ENCODE data around the gene DPF3.

The DPF3 gene

GRCh38 chr14:72679536-72680151 lies 214.3 kb downstream of the DPF3 start:
- Histone ChIP-seq H3K4me3 (ENCODE audit: low read length) (no peak overlapping the region), H3K27ac (ENCODE audit: low read depth, low read length) (no peak overlapping the region), H3K36me3 (ENCODE audit: control insufficient read depth, insufficient read depth, low read length) (no peaks in the 10 kb centered on the region), H3K4me1 (ENCODE audit: control insufficient read depth, insufficient read depth, low read length) (no peaks in the 10 kb centered on the region), H3K9ac (ENCODE audit: low read length) (no peak overlapping the region), H3K27me3 (ENCODE audit: control insufficient read depth, insufficient read depth, low read length) (no peaks in the 10 kb centered on the region)

DNA sequence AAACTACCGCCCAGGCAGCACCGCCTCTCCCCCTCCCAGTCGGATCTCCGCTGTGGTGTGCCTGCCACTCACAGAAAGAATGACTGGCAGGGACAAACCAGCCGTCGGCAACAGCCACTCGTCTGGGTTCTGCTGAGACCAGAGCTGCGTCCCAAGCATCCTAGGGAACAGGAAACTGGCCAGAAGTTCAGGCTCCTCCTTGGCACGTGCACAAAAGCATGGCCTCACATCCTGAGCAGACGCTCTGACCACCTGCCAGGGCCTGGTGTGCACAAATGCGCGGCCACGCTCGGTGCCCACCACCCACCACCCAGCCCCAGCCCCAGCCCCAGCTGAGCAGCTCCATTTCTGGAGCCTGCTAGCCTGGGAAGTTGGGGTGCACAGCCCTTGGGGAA lies 214.8 kb downstream of the DPF3 start:
- Histone ChIP-seq H3K27ac (ENCODE audit: low read depth, low read length) (no peak overlapping the region), H3K36me3 (ENCODE audit: control insufficient read depth, insufficient read depth, low read length) (no peaks in the 10 kb centered on the region), H3K4me3 (ENCODE audit: low read length) (no peak overlapping the region), H3K9ac (ENCODE audit: low read length) (no peak overlapping the region), H3K4me1 (ENCODE audit: control insufficient read depth, insufficient read depth, low read length) (no peaks in the 10 kb centered on the region), H3K27me3 (ENCODE audit: control insufficient read depth, insufficient read depth, low read length) (no peaks in the 10 kb centered on the region)

GRCh38 chr14:72678356-72678755 lies 215.5 kb downstream of the DPF3 start:
- no peaks in the 10 kb centered on the region for H3K36me3 ChIP-seq (ENCODE audit: control insufficient read depth, insufficient read depth, low read length)

DNA sequence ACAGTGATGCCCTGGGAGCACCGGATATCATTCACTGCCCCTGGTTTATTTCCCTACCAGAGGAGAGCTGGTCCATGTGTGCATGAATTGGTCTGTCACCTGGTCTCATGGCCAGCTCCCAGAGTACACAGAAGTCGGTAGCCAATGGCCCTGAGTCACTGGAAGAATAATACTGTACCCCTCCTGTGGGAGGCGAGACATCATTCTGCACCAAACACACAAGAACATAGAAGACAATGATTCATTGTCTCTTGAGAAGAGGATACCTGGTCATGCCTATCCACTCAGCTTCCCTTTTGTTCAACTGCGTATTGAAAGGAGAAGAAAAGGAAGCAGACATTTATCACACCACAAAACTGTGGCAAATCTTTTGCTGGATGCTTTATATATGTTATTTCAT lies 216.2 kb downstream of the DPF3 start:
- Histone ChIP-seq H3K27ac (ENCODE audit: low read depth, low read length) (no peak overlapping the region), H3K27me3 (ENCODE audit: control insufficient read depth, insufficient read depth, low read length) (no peaks in the 10 kb centered on the region), H3K9ac (ENCODE audit: low read length) (no peak overlapping the region), H3K4me1 (ENCODE audit: control insufficient read depth, insufficient read depth, low read length) (no peaks in the 10 kb centered on the region), H3K36me3 (ENCODE audit: control insufficient read depth, insufficient read depth, low read length) (no peaks in the 10 kb centered on the region), H3K4me3 (ENCODE audit: low read length) (no peak overlapping the region)

More at GRCh38 chr14:72678356-72678755, 215.5 kb downstream of the DPF3 start:
- Histone ChIP-seq H3K27ac (ENCODE audit: low read depth, low read length) (no peak overlapping the region), H3K9ac (ENCODE audit: low read length) (no peak overlapping the region), H3K4me3 (ENCODE audit: low read length) (no peak overlapping the region), H3K4me1 (ENCODE audit: control insufficient read depth, insufficient read depth, low read length) (no peaks in the 10 kb centered on the region), H3K27me3 (ENCODE audit: control insufficient read depth, insufficient read depth, low read length) (no peaks in the 10 kb centered on the region)

- Histone ChIP-seq H3K27me3 (ENCODE audit: control insufficient read depth, insufficient read depth, low read length) (no peaks in the 10 kb centered on the region), H3K4me3 (ENCODE audit: low read length) (no peak overlapping the region), H3K9ac (ENCODE audit: low read length) (no peak overlapping the region), H3K36me3 (ENCODE audit: control insufficient read depth, insufficient read depth, low read length) (no peaks in the 10 kb centered on the region), H3K4me1 (ENCODE audit: control insufficient read depth, insufficient read depth, low read length) (no peaks in the 10 kb centered on the region), H3K27ac (ENCODE audit: low read depth, low read length) (no peak overlapping the region)
These were observed 218.8 kb downstream of the DPF3 start for GRCh38 chr14:72675126-72675525.

DNA sequence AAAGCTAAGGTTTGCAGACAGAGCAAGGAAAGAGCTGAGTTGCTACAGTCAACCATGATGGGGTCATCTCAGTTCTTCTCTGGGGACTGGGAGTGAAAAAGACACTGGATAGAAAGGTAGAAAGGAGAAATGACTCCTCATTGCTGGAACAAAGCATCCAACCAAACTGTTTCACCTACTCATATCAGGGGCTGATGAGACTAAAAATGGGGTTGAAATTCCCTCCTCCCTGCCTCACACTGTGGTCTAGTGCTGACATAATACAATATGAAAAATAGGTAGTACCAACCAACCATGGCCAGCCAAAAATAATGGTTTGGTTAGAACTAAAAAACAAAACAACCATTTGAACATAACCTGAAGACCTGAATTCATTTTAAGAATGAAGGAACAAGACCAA lies 220.7 kb downstream of the DPF3 start:
- no peak overlapping the region for H3K4me3 ChIP-seq (ENCODE audit: low read length)
- H3K4me1 ChIP-seq (ENCODE audit: control insufficient read depth, insufficient read depth, low read length), result no peaks in the 10 kb centered on the region
- no peaks in the 10 kb centered on the region for H3K36me3 ChIP-seq (ENCODE audit: control insufficient read depth, insufficient read depth, low read length)
- H3K9ac ChIP-seq (ENCODE audit: low read length), result no peak overlapping the region
- H3K27ac ChIP-seq (ENCODE audit: low read depth, low read length), result no peak overlapping the region
- no peaks in the 10 kb centered on the region for H3K27me3 ChIP-seq (ENCODE audit: control insufficient read depth, insufficient read depth, low read length)

- Histone ChIP-seq H3K9ac (ENCODE audit: low read length) (no peak overlapping the region), H3K36me3 (ENCODE audit: control insufficient read depth, insufficient read depth, low read length) (no peaks in the 10 kb centered on the region), H3K27ac (ENCODE audit: low read depth, low read length) (no peak overlapping the region), H3K4me3 (ENCODE audit: low read length) (no peak overlapping the region), H3K27me3 (ENCODE audit: control insufficient read depth, insufficient read depth, low read length) (no peaks in the 10 kb centered on the region), H3K4me1 (ENCODE audit: control insufficient read depth, insufficient read depth, low read length) (no peaks in the 10 kb centered on the region)
These were observed 227.3 kb downstream of the DPF3 start for GRCh38 chr14:72666610-72667009.

DNA sequence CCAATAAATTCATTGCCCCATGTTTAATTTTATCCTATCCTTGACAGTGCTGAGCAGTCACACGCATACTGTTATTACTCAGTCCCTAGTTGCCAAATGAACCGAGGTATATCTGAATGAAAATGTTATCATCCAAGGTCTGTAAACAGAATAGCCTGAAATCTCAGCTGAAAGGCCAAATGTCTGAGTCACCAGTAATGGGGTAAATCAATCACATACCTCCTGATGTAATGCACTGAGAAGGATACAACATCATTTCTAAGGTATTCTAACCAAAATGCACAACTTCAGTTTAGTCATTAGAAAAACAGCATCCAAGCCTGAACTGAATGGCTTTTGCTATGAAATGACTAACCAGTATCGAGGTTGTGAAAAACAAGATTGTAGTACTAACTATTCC lies 228.6 kb downstream of the DPF3 start:
- no peaks in the 10 kb centered on the region for H3K4me1 ChIP-seq (ENCODE audit: control insufficient read depth, insufficient read depth, low read length)
- no peak overlapping the region for H3K27ac ChIP-seq (ENCODE audit: low read depth, low read length)
- no peaks in the 10 kb centered on the region for H3K27me3 ChIP-seq (ENCODE audit: control insufficient read depth, insufficient read depth, low read length)
- no peak overlapping the region for H3K4me3 ChIP-seq (ENCODE audit: low read length)
- H3K9ac ChIP-seq (ENCODE audit: low read length), result no peak overlapping the region
- H3K36me3 ChIP-seq (ENCODE audit: control insufficient read depth, insufficient read depth, low read length), result no peaks in the 10 kb centered on the region

- H3K27ac ChIP-seq (ENCODE audit: low read depth, low read length), result no peak overlapping the region
- H3K9ac ChIP-seq (ENCODE audit: low read length), result no peak overlapping the region
- H3K27me3 ChIP-seq (ENCODE audit: control insufficient read depth, insufficient read depth, low read length), result no peaks in the 10 kb centered on the region
- H3K4me1 ChIP-seq (ENCODE audit: control insufficient read depth, insufficient read depth, low read length), result no peaks in the 10 kb centered on the region
- H3K4me3 ChIP-seq (ENCODE audit: low read length), result no peak overlapping the region
- H3K36me3 ChIP-seq (ENCODE audit: control insufficient read depth, insufficient read depth, low read length), result no peaks in the 10 kb centered on the region
These were observed 229.2 kb downstream of the DPF3 start for GRCh38 chr14:72664651-72665050.

GRCh38 chr14:72663956-72664650 lies 229.8 kb downstream of the DPF3 start:
- Histone ChIP-seq H3K36me3 (ENCODE audit: control insufficient read depth, insufficient read depth, low read length) (no peaks in the 10 kb centered on the region), H3K4me1 (ENCODE audit: control insufficient read depth, insufficient read depth, low read length) (no peaks in the 10 kb centered on the region), H3K27me3 (ENCODE audit: control insufficient read depth, insufficient read depth, low read length) (no peaks in the 10 kb centered on the region), H3K4me3 (ENCODE audit: low read length) (no peak overlapping the region), H3K27ac (ENCODE audit: low read depth, low read length) (no peak overlapping the region), H3K9ac (ENCODE audit: low read length) (no peak overlapping the region)

DNA sequence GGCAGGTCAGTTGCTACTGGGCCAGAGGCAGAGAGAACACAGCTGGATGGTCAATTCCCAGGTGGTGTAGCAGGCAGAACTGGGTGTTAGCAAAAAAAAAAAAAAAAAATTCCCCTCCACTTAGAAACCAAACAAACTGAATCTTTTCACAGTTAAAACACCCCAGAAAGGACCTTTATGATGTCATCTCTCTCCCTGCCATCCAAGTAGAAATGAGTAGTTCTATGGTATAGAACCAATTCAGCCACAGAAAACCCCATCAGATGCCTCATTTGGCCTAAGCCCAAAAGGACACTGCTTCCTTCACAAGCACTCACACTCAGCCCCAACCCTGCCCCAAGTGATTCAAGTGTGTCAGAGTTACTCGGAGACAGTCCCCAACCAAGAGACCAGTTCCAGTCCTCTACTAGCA lies 230.8 kb downstream of the DPF3 start:
- Histone ChIP-seq H3K27me3 (ENCODE audit: control insufficient read depth, insufficient read depth, low read length) (no peaks in the 10 kb centered on the region), H3K27ac (ENCODE audit: low read depth, low read length) (no peak overlapping the region), H3K4me3 (ENCODE audit: low read length) (no peak overlapping the region), H3K36me3 (ENCODE audit: control insufficient read depth, insufficient read depth, low read length) (no peaks in the 10 kb centered on the region), H3K4me1 (ENCODE audit: control insufficient read depth, insufficient read depth, low read length) (no peaks in the 10 kb centered on the region), H3K9ac (ENCODE audit: low read length) (no peak overlapping the region)

GRCh38 chr14:72662214-72662613 lies 231.7 kb downstream of the DPF3 start:
- Histone ChIP-seq H3K9ac (ENCODE audit: low read length) (no peak overlapping the region), H3K27me3 (ENCODE audit: control insufficient read depth, insufficient read depth, low read length) (no peaks in the 10 kb centered on the region), H3K4me1 (ENCODE audit: control insufficient read depth, insufficient read depth, low read length) (no peaks in the 10 kb centered on the region), H3K36me3 (ENCODE audit: control insufficient read depth, insufficient read depth, low read length) (no peaks in the 10 kb centered on the region), H3K4me3 (ENCODE audit: low read length) (no peak overlapping the region), H3K27ac (ENCODE audit: low read depth, low read length) (no peak overlapping the region)
